ENCODE data around the gene KCNH8. TPM values are rescaled to one million over a fixed set of nuclear protein-coding genes. Genes with fewer than 3 reads are reported as not detected.

The KCNH8 gene
- total and polyA plus RNA-seq, 2 of the 4 experiments (the other 2 are of a cell fraction) = not detected

DNA sequence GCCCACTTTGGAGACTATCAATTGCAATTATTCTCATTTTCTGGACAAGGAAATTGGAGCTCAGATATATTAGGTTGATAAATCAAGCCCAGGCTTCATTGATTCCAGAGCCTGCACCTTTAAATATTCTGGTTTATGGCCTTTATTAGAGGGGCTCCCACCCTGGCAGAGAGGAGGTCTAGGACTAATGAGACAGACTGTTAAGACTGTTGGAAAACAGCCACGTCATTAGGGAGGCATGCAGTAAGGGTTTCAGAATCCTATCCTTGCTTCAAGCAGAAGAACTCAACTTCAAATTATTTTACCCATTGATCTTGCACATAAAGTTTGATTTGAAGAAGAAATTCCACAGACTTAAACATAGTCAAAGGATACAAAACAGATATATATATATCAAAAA, 33.8 kb upstream of the KCNH8 start:
- POLR2A ChIA-PET (ENCODE audit: unreplicated experiment) = no interaction called here
- no peak overlapping the region for H2BK120ac ChIP-seq (ENCODE audit: low read depth, low read length)
- no peak overlapping the region for H4K91ac ChIP-seq (ENCODE audit: insufficient read depth, low read depth, low read length)
- H3K56ac ChIP-seq (ENCODE audit: extremely low read depth, insufficient read depth, low read length) = no peak overlapping the region
- H3K9me1 ChIP-seq (ENCODE audit: insufficient read depth, low read length) = no peaks in the 10 kb centered on the region
- H2AK5ac ChIP-seq (ENCODE audit: low read depth, low read length) = no peak overlapping the region
- intact Hi-C loops (cut with micrococcal nuclease) = no loop called here
- dilution Hi-C loops (cut with HindIII; ENCODE audit: low sequenced_read_pairs, unreplicated experiment) = no loop called here
- no peaks in the 10 kb centered on the region for H3K4me1 ChIP-seq (ENCODE audit: control insufficient read depth, insufficient read depth, low read length)
- ATAC-seq (ENCODE audit: low read depth) = no peak
- no peak overlapping the region for H4K5ac ChIP-seq (ENCODE audit: low read depth, low read length)
- H3K27me3 ChIP-seq (ENCODE audit: control insufficient read depth, insufficient read depth, low read length) = no peaks in the 10 kb centered on the region
- TF ChIP-seq POLR2A (IDR thresholded peaks at IDR 0.05; ENCODE audit: low read depth, low read length) (no peak), CHD1 (IDR thresholded peaks at IDR 0.05; ENCODE audit: low read depth, low read length) (no peak), SMC3 (IDR thresholded peaks at IDR 0.05; ENCODE audit: low read depth, low read length) (no peak), MAZ (IDR thresholded peaks at IDR 0.05; ENCODE audit: borderline replicate concordance, low read depth, low read length) (no peak)
- TF ChIP-seq, protein P1, sequence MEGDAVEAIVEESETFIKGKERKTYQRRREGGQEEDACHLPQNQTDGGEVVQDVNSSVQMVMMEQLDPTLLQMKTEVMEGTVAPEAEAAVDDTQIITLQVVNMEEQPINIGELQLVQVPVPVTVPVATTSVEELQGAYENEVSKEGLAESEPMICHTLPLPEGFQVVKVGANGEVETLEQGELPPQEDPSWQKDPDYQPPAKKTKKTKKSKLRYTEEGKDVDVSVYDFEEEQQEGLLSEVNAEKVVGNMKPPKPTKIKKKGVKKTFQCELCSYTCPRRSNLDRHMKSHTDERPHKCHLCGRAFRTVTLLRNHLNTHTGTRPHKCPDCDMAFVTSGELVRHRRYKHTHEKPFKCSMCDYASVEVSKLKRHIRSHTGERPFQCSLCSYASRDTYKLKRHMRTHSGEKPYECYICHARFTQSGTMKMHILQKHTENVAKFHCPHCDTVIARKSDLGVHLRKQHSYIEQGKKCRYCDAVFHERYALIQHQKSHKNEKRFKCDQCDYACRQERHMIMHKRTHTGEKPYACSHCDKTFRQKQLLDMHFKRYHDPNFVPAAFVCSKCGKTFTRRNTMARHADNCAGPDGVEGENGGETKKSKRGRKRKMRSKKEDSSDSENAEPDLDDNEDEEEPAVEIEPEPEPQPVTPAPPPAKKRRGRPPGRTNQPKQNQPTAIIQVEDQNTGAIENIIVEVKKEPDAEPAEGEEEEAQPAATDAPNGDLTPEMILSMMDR (conservative IDR thresholded peaks at IDR 0.05; ENCODE audit: low read depth, low read length) = no peak
- in situ Hi-C loops (cut with MboI; ENCODE audit: low sequenced_read_pairs) = no loop called here
- WGBS, 2 experiments (ENCODE audit: extremely low coverage in 2 of 2, insufficient read length in 1 of 2) = no CpG with 5 or more reads among the region's 1 CpG
- no peak overlapping the region for H2AFZ ChIP-seq (replicated peaks; ENCODE audit: low read length, poor library complexity)
- H3K4me3 ChIP-seq (ENCODE audit: insufficient read depth, low read depth, low read length) = no peak overlapping the region
- H3K79me1 ChIP-seq (ENCODE audit: low read depth in 1 of 2, low read length in 2 of 2) = no peaks in the 10 kb centered on the region
- no peak for DNase-seq
- H3K14ac ChIP-seq (replicated peaks; ENCODE audit: low read depth, low read length) = no peak overlapping the region
- no peaks in the 10 kb centered on the region for H4K20me1 ChIP-seq (ENCODE audit: insufficient read depth, low read length)
- no peak overlapping the region for H3K4me2 ChIP-seq (ENCODE audit: low read depth, low read length)
- H2BK5ac ChIP-seq (ENCODE audit: low read depth, low read length, poor library complexity, severe bottlenecking) = no peak overlapping the region
- H3K18ac ChIP-seq (ENCODE audit: low read depth, low read length) = no peak overlapping the region
- H2AK9ac ChIP-seq (replicated peaks; ENCODE audit: low read depth, low read length, poor library complexity) = no peak overlapping the region
- no peak overlapping the region for H2BK20ac ChIP-seq (ENCODE audit: low read depth, low read length)
- no peak overlapping the region for H3K9ac ChIP-seq (ENCODE audit: low read depth, low read length)
- H4K8ac ChIP-seq (ENCODE audit: low read depth in 2 of 2, low read length in 2 of 2) = no peak overlapping the region
- H3K9me3 ChIP-seq (ENCODE audit: control insufficient read depth, insufficient read depth, low read length) = peaks cover 6% of the 10 kb centered on the region
- H3K36me3 ChIP-seq (ENCODE audit: control insufficient read depth, insufficient read depth, low read length) = no peaks in the 10 kb centered on the region
- H2BK15ac ChIP-seq (ENCODE audit: low read depth, low read length) = no peak overlapping the region
- no peak overlapping the region for H3K27ac ChIP-seq (ENCODE audit: insufficient read depth, low read length)
- CTCF ChIA-PET = no interaction called here
- no TSS peak for BruUV-seq (replicated peaks)
- no peak overlapping the region for H3K4ac ChIP-seq (ENCODE audit: low read depth, low read length)
- no peak overlapping the region for H3K23ac ChIP-seq (ENCODE audit: low read depth, low read length)
